ENCODE data around the gene NTS.

GRCh38 chr12:85894653-85895052 lies 20.6 kb downstream of the NTS start:
- TF ChIP-seq ZNF768 (tag by site-specific recombination; IDR thresholded peaks at IDR 0.05): no peak
- TF ChIP-seq ZNF302 (tag by site-specific recombination; IDR thresholded peaks at IDR 0.05; ENCODE audit: low read depth): no peak
- no peak for TF ChIP-seq MYNN (tag by site-specific recombination; IDR thresholded peaks at IDR 0.05; ENCODE audit: borderline replicate concordance)
- TF ChIP-seq ZBTB48 (tag by site-specific recombination; IDR thresholded peaks at IDR 0.05): no peak
- TF ChIP-seq ZBTB8A (tag by site-specific recombination; IDR thresholded peaks at IDR 0.05): no peak
- TF ChIP-seq, protein P1, sequence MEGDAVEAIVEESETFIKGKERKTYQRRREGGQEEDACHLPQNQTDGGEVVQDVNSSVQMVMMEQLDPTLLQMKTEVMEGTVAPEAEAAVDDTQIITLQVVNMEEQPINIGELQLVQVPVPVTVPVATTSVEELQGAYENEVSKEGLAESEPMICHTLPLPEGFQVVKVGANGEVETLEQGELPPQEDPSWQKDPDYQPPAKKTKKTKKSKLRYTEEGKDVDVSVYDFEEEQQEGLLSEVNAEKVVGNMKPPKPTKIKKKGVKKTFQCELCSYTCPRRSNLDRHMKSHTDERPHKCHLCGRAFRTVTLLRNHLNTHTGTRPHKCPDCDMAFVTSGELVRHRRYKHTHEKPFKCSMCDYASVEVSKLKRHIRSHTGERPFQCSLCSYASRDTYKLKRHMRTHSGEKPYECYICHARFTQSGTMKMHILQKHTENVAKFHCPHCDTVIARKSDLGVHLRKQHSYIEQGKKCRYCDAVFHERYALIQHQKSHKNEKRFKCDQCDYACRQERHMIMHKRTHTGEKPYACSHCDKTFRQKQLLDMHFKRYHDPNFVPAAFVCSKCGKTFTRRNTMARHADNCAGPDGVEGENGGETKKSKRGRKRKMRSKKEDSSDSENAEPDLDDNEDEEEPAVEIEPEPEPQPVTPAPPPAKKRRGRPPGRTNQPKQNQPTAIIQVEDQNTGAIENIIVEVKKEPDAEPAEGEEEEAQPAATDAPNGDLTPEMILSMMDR (tag by site-specific recombination; IDR thresholded peaks at IDR 0.05): no peak
- TF ChIP-seq REST (tag by site-specific recombination; IDR thresholded peaks at IDR 0.05): no peak
- TF ChIP-seq ZNF549 (tag by site-specific recombination; IDR thresholded peaks at IDR 0.05): no peak
- no peak for TF ChIP-seq SCRT2 (tag by site-specific recombination; IDR thresholded peaks at IDR 0.05)
- TF ChIP-seq, protein P2, sequence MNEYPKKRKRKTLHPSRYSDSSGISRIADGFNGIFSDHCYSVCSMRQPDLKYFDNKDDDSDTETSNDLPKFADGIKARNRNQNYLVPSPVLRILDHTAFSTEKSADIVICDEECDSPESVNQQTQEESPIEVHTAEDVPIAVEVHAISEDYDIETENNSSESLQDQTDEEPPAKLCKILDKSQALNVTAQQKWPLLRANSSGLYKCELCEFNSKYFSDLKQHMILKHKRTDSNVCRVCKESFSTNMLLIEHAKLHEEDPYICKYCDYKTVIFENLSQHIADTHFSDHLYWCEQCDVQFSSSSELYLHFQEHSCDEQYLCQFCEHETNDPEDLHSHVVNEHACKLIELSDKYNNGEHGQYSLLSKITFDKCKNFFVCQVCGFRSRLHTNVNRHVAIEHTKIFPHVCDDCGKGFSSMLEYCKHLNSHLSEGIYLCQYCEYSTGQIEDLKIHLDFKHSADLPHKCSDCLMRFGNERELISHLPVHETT (tag by site-specific recombination; IDR thresholded peaks at IDR 0.05): no peak
- no peak for TF ChIP-seq KLF17 (tag by site-specific recombination; IDR thresholded peaks at IDR 0.05)
- no peak for TF ChIP-seq ZNF530 (tag by site-specific recombination; IDR thresholded peaks at IDR 0.05; ENCODE audit: low read depth)
